Subcutaneous adipose tissue (tissue), 4 donors: ENCODE data around the gene COBL. TPM values are rescaled to one million over a fixed set of nuclear protein-coding genes. Genes with fewer than 3 reads are reported as not detected.

Source experiments
- CTCF ChIP-seq: fragments of 450-650 bp; IDR thresholded peaks from one replicate; pipeline ENCODE4 v1.5.1; 2016; ENCODE audit warnings: low read depth, mild to moderate bottlenecking, control low read depth, antibody characterized with exemption, moderate library complexity
- total RNA-seq, 4 donors: library from RNA; depleted of rRNA; stranded (reverse); fragments of >200 nt; gene quantifications; one replicate each; pipeline ENCODE4 v1.1.0, GENCODE V29; 2016

The COBL gene
- total RNA-seq, 4 donors from 2014 or later = 0.51 to 1.8 (median 0.93) TPM

GRCh38 chr7:50982626-50983025 is 334.0 kb downstream of the COBL start:
- TF ChIP-seq CTCF = no peak

- TF ChIP-seq CTCF = no peak
These were observed 334.9 kb downstream of the COBL start for GRCh38 chr7:50981743-50982142.

- no peak for TF ChIP-seq CTCF
These were observed 336.2 kb downstream of the COBL start for GRCh38 chr7:50980411-50980810.

- TF ChIP-seq CTCF = no peak
These were observed 337.9 kb downstream of the COBL start for GRCh38 chr7:50978633-50979215.

DNA sequence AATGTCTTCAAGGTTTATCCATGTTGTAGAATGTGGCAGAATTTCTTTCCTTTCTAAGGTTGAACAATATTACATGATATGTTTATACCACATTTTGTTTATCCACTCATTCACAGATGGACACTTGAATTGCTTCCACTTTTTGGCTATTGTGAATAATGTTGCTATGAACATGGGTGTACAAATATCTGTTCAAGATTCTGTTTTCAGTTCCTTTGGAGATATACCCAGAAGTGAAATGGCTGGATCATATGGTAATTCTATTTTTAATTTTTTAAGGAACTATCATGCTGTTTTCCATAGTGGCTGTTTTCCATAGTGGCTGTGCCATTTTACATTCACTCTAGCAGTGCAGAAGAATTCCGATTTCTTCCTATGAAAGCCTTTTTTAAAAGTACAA is 339.2 kb downstream of the COBL start:
- TF ChIP-seq CTCF = no peak

GRCh38 chr7:50976064-50976463 is 340.5 kb downstream of the COBL start:
- no peak for TF ChIP-seq CTCF

DNA sequence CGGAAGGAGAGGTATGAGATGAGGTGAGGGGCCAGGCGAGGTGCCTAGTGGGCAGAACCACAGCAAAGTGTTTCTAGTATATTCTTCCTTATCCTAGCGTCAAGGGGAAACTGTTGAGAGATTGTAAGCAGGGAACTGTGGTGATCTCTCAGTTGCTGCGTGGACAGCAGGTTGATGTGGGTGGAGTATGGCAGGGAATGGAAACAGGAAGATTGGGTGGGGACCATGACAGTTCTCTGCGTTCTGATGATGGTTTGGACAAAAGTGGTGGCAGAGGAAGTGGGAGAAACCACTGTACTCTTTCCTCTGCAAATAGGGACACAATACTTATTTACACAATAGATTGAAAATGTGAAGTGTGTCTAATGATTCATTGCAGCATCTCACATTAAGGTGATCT is 342.4 kb downstream of the COBL start:
- no peak for TF ChIP-seq CTCF
